ENCODE data around the gene ABHD6. TPM values are rescaled to one million over a fixed set of nuclear protein-coding genes. Genes with fewer than 3 reads are reported as not detected.
"Not testable (repeated sequence)": the region's sequence is repeated elsewhere in the genome, so short reads cannot be mapped to it uniquely, and the experiment has no call there.

The ABHD6 gene
- total RNA-seq, 2 experiments from 2014 or later = 3.9 to 4.1 TPM

- intact Hi-C loops (cut with micrococcal nuclease) = no loop called here
- POLR2A ChIA-PET = no interaction called here
- CTCF ChIA-PET = interaction anchor here (1.4 kb wide), 1 partner anchor 72 kb away, joined by 3 read pairs; no protein-coding TSS in a partner anchor
- H3K9me3 Mint-ChIP-seq = no peaks in the 10 kb centered on the region
- no peak for DNase-seq
- H3K36me3 Mint-ChIP-seq = no peaks in the 10 kb centered on the region
- H3K4me3 Mint-ChIP-seq = no peak overlapping the region
- peaks cover 27% of the 10 kb centered on the region for H3K27me3 Mint-ChIP-seq
- no peak overlapping the region for H3K27ac Mint-ChIP-seq
- H3K4me1 Mint-ChIP-seq (ENCODE audit: low read depth) = peaks cover 8% of the 10 kb centered on the region
Measured at GRCh38 chr3:58234516-58234931, 3.1 kb upstream of the ABHD6 start.

GRCh38 chr3:58235970-58236369 lies 1.6 kb upstream of the ABHD6 start:
- Mint-ChIP-seq H3K9me3 (no peaks in the 10 kb centered on the region), H3K27me3 (peaks cover 20% of the 10 kb centered on the region), H3K27ac (no peak overlapping the region), H3K36me3 (no peaks in the 10 kb centered on the region), H3K4me3 (no peak overlapping the region), H3K4me1 (ENCODE audit: low read depth) (peaks cover 8% of the 10 kb centered on the region)
- no peak for DNase-seq
- ChIA-PET POLR2A (no interaction called here), CTCF (interaction anchor here (0.6 kb wide), 1 partner anchor 1699 kb away, joined by 3 read pairs; no protein-coding TSS in a partner anchor)
- intact Hi-C loops (cut with micrococcal nuclease) = loop anchor here (2.0 kb wide), 1 partner anchor 21 kb away; no protein-coding TSS in a partner anchor

- Mint-ChIP-seq H3K9me3 (no peaks in the 10 kb centered on the region), H3K27me3 (peaks cover 14% of the 10 kb centered on the region), H3K27ac (peak overlapping the region; percentile 62), H3K36me3 (no peaks in the 10 kb centered on the region), H3K4me1 (ENCODE audit: low read depth) (peaks cover 8% of the 10 kb centered on the region), H3K4me3 (peak overlapping the region; percentile 85)
- CTCF ChIA-PET = no interaction called here
- DNase-seq = no peak
- POLR2A ChIA-PET = no interaction called here
- intact Hi-C loops (cut with micrococcal nuclease) = loop anchor here (1.0 to 2.0 kb wide), 4 partner anchors 22 to 296 kb away; partner anchors contain the start of genes HTD2 and RPP14
Measured at GRCh38 chr3:58236527-58237237, 910 bp upstream of the ABHD6 start.

- intact Hi-C loops (cut with micrococcal nuclease) = loop anchor here (1.0 to 2.0 kb wide), 4 partner anchors 23 to 294 kb away; partner anchors contain the start of genes HTD2 and RPP14
- POLR2A ChIA-PET = no interaction called here
- CTCF ChIA-PET = interaction anchor here (1.0 to 2.6 kb wide), 6 partner anchors 19 to 231 kb away, joined by 3 to 14 read pairs (median 5); partner anchors contain the start of genes HTD2 and RPP14
- H3K4me1 Mint-ChIP-seq (ENCODE audit: low read depth) = peaks cover 8% of the 10 kb centered on the region
- no peaks in the 10 kb centered on the region for H3K36me3 Mint-ChIP-seq
- peaks cover 8% of the 10 kb centered on the region for H3K27me3 Mint-ChIP-seq
- H3K9me3 Mint-ChIP-seq = no peaks in the 10 kb centered on the region
- DNase-seq = peak; percentile 53
- H3K4me3 Mint-ChIP-seq = peak overlapping the region; percentile 76
- H3K27ac Mint-ChIP-seq = no peak overlapping the region
Measured at GRCh38 chr3:58237941-58238681, 519 bp downstream of the ABHD6 start.

- Mint-ChIP-seq H3K4me3 (peak overlapping the region; percentile 76), H3K9me3 (no peaks in the 10 kb centered on the region), H3K36me3 (no peaks in the 10 kb centered on the region), H3K27me3 (peaks cover 6% of the 10 kb centered on the region), H3K27ac (no peak overlapping the region), H3K4me1 (ENCODE audit: low read depth) (peaks cover 8% of the 10 kb centered on the region)
- ChIA-PET POLR2A (no interaction called here), CTCF (interaction anchor here (1.7 to 2.6 kb wide), 3 partner anchors 22 to 67 kb away, joined by 6 to 14 read pairs (median 10); partner anchors contain the start of genes HTD2 and RPP14)
- intact Hi-C loops (cut with micrococcal nuclease) = no loop called here
- DNase-seq = no peak
Measured at GRCh38 chr3:58238830-58239229, 1.2 kb downstream of the ABHD6 start.

GRCh38 chr3:58241306-58242044 lies 3.9 kb downstream of the ABHD6 start:
- POLR2A ChIA-PET = interaction anchor here (0.6 kb wide), 1 partner anchor 254 kb away, joined by 4 read pairs; no protein-coding TSS in a partner anchor
- no peak overlapping the region for H3K4me3 Mint-ChIP-seq
- H3K27me3 Mint-ChIP-seq = peaks cover 1% of the 10 kb centered on the region
- CTCF ChIA-PET = no interaction called here
- H3K27ac Mint-ChIP-seq = no peak overlapping the region
- peaks cover 8% of the 10 kb centered on the region for H3K4me1 Mint-ChIP-seq (ENCODE audit: low read depth)
- no peaks in the 10 kb centered on the region for H3K36me3 Mint-ChIP-seq
- H3K9me3 Mint-ChIP-seq = no peaks in the 10 kb centered on the region
- intact Hi-C loops (cut with micrococcal nuclease) = no loop called here
- DNase-seq = no peak

DNA sequence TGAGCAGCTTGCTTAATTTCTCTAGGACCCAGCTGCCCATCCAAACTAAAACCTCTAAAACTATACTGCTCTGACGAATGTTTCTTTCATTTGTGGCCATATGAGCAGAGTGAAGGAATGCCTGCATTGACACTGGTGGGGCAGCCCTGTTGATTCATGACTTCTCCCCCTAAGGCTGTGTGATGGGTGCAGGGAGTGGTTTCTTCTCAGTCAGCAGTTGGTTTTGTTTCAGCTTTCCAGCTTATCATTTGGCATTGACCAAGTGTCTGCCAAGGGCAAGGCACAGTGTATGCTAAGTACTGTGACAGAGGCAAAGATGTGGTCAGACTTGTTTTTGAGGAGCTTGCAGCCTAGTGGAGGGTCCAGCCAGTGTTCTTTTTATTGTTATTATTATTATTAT lies 4.7 kb downstream of the ABHD6 start:
- Mint-ChIP-seq H3K9me3 (no peaks in the 10 kb centered on the region), H3K27ac (no peak overlapping the region), H3K4me3 (no peak overlapping the region), H3K36me3 (no peaks in the 10 kb centered on the region), H3K27me3 (no peaks in the 10 kb centered on the region), H3K4me1 (ENCODE audit: low read depth) (peaks cover 3% of the 10 kb centered on the region)
- ChIA-PET POLR2A (interaction anchor here (0.6 kb wide), 1 partner anchor 253 kb away, joined by 4 read pairs; no protein-coding TSS in a partner anchor), CTCF (no interaction called here)
- no peak for DNase-seq
- intact Hi-C loops (cut with micrococcal nuclease) = no loop called here

DNA sequence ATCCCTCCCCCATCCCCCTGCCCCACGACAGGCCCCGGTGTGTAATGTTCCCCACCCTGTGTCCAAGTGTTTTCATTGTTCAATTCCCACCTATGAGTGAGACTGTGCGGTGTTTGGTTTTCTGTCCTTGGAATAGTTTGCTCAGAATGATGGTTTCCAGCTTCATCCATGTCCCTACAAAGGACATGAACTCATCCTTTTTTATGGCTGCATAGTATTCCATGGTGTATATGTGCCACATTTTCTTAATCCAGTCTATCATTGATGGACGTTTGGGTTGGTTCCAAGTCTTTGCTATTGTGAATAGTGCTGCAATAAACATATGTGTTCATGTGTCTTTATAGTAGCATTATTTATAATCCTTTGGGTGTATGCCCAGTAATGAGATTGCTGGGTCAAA lies 5.3 kb downstream of the ABHD6 start:
- H3K9me3 Mint-ChIP-seq; POLR2A ChIA-PET; H3K36me3 Mint-ChIP-seq; CTCF ChIA-PET; DNase-seq; intact Hi-C loops (cut with micrococcal nuclease); H3K27me3 Mint-ChIP-seq; H3K4me1 Mint-ChIP-seq (ENCODE audit: low read depth); H3K4me3 Mint-ChIP-seq; H3K27ac Mint-ChIP-seq: not testable (repeated sequence)

DNA sequence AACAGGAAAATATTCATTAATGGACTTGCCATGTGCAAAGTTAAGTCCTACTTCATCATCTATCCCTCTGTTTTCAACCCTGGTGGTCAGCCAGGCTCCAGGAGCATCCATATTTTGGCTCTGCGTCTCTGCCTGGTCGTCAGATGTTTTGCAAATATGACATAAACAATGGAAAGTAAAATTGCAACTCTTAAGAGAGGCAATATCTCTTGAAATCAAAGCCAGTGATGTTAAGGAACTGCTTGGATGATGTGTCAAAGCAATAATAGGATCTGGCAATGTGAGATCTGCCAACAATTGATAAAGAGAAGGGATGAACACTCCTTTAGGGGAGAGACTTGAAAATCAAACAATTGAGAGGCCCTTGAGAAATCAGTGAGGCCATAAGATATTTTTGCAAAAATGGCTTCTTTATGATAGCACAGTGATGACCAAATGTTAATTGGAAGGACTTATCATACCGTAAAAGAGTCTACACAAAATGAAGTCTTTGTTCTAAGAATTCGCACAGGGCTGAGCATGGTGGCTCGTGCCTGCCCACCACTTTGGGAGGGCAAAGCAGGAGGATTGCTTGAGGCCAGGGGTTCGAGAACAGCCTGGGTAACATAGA lies 6.5 kb downstream of the ABHD6 start:
- no peaks in the 10 kb centered on the region for H3K4me1 Mint-ChIP-seq (ENCODE audit: low read depth)
- ChIA-PET CTCF (no interaction called here), POLR2A (no interaction called here)
- no peak for DNase-seq
- no peak overlapping the region for H3K27ac Mint-ChIP-seq
- H3K36me3 Mint-ChIP-seq = no peaks in the 10 kb centered on the region
- H3K9me3 Mint-ChIP-seq = no peaks in the 10 kb centered on the region
- no peaks in the 10 kb centered on the region for H3K27me3 Mint-ChIP-seq
- H3K4me3 Mint-ChIP-seq = no peak overlapping the region
- intact Hi-C loops (cut with micrococcal nuclease) = no loop called here

- H3K36me3 Mint-ChIP-seq = no peaks in the 10 kb centered on the region
- no peak for DNase-seq
- intact Hi-C loops (cut with micrococcal nuclease) = no loop called here
- ChIA-PET POLR2A (no interaction called here), CTCF (no interaction called here)
- no peaks in the 10 kb centered on the region for H3K9me3 Mint-ChIP-seq
- H3K27me3 Mint-ChIP-seq = no peaks in the 10 kb centered on the region
- H3K4me1 Mint-ChIP-seq (ENCODE audit: low read depth) = no peaks in the 10 kb centered on the region
- H3K27ac Mint-ChIP-seq = no peak overlapping the region
- no peak overlapping the region for H3K4me3 Mint-ChIP-seq
Measured at GRCh38 chr3:58246148-58247047, 8.8 kb downstream of the ABHD6 start.

All from activated CD4-positive, alpha-beta memory T cell treated with anti-CD3 and anti-CD28 coated beads for 36 hours (primary cell).